DMS114 treated with DMSO at 0.1 percent for 48 hours (cell line): ENCODE measurements around the gene SSBP3.
"Not testable (repeated sequence)": the region's sequence is repeated elsewhere in the genome, so short reads cannot be mapped to it uniquely, and the experiment has no call there.

ENCODE experiments used
- DNase-seq: peaks from one replicate; lab custom pipeline; 2025; ENCODE audit not compliant: unreplicated experiment; lab: John Stamatoyannopoulos, UW

The SSBP3 gene

GRCh38 chr1:54353959-54354358, 52.2 kb downstream of the SSBP3 start:
- DNase-seq = no peak

- no peak for DNase-seq
Observed at GRCh38 chr1:54352755-54353154, 53.4 kb downstream of the SSBP3 start.

DNA sequence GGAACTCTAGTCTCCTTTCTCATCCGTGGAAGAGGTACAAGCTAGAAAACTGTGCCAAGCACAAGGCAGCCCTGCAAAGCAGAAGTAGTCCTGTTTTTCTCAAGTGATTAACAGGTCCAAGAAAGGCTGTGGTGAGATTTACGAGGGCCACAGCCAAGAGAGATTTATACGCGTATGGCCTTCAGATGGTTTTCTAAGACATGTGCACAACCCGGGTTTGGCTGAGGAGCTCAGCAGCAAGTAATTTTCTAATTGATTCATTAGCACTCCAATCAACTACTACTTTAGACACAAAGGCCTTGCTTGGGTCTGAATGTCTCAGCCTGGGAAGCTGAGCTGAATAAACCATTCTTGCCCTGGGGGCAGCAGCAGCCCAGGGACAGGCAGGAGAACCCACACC, 55.8 kb downstream of the SSBP3 start:
- no peak for DNase-seq

- DNase-seq = no peak
Observed at GRCh38 chr1:54348700-54349021, 57.5 kb downstream of the SSBP3 start.

DNA sequence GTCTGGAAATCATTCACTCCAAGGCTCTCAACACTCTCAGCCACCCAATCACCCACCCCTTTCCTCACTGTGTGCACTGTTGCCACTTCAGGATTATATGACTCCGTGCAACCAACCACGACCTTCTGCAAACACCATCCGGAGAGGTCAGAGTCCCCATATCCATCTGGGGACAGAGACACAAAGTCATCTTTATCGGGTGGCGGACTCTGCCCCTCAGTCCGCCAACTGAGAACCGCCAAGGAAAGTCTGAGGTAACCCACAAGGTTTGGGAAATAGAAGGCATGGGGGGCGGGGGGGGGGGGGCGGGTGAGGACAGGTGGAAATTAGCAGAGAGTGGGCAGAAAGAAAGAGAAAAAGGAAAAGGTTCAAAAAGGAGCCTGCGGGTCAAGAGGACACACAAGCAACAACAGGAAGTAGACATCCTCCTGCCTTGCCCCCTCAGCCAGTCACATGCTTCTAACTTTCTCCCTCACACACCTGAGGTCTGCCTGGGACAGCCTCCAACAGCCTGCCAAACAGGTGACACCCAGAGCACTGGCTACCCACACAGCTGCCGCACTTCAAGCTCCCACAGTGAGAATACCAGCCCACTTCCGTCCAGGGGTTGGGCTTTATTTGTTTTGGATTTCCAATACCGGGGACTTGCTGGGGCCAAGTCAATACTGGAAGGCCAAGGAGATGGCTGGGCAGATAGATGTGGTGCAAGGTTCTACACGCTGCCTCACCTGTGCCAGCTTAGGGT, 58.1 kb downstream of the SSBP3 start:
- no peak for DNase-seq

DNA sequence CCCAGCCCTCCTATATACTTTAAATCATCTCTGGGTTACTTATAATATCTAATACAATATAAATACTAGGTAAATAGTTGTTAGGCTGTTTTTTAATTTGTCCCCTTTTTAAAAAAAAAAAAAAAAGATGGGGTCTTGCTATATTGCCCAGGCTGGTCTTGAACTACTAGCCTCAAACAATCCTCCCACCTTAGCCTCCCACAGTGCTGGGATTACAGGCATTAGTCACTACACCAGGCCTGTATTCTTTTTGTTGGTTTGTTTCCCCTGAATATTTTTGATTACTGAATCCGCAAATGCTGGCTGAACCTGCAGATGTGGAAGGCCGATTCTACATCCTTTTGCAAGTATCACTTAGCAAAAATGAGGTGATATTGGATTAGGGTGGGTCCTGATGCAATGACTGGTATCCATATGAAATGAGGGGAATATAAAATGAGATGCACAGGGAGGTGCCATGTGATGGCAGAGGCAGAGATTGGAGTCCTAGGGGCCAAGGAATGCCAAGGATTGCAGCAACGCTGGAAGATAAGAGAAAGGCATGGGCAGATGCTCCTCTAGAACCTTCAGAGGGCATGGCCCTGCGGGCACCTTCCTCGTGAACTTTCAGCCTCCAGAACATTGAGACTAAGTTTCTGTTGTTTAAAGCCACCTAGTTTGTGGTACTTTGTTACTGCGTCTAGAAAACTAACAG, 58.8 kb downstream of the SSBP3 start:
- DNase-seq = no peak

GRCh38 chr1:54345548-54345947, 60.6 kb downstream of the SSBP3 start:
- DNase-seq = not testable (repeated sequence)

DNA sequence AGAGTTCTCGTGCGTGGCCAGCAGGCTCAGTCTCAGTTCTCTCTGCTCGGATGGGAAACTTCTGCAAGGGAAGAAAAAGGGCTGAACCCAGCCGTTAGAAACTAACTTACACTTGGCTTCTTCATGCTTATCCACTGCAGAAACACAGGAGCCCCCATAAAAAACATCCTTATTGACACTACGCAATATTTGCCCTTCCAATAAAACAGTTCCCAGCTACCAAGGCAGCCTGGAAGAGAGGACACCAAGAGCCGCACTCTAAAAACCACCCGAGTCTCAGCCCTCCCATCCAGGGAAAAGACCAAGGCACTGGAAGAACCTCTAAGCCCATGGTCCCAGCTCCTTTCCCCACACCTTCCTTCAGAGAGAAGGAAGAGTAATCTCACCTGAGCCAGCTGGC, 61.1 kb downstream of the SSBP3 start:
- no peak for DNase-seq

- no peak for DNase-seq
Observed at GRCh38 chr1:54342742-54343687, 63.2 kb downstream of the SSBP3 start.

DNA sequence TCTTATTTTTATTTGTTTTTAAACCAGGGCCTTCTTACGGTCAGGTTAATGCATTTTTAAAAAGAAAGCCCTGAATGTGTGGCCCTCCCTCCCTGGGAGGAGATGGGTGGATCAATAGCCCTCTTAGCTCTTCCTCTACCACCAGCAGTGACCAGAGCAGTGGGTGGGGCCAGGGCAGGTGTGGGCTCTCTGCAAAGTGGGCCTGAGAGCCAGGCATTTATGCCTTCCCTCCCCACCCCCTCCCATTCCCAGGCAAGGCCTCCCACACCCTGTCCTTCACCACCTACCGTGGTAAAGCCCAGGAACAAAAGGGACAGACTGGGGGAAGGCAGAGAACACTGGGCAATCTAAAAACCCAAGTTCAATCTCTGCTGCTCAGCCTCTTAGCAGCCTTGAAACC, 63.9 kb downstream of the SSBP3 start:
- no peak for DNase-seq

DNA sequence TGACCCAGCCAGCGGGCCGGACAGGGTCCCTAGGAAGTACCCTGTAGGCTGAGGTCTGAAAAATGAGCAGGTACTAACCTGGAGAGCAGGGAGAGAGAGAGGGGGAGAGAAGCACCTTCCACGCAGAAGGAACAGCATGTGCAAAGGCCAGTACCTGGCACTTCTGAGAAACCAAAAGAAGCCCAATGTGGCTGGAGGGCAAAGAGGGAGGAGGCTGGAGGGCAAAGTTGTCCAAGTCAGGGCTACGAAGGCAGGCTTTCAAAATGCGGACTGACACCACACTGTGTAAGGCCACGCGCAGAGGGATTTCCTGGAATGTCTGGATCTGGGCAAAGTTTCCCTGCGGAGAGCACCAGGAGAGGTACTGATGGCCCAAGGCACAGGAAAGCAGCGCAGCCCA, 64.4 kb downstream of the SSBP3 start:
- no peak for DNase-seq

DNA sequence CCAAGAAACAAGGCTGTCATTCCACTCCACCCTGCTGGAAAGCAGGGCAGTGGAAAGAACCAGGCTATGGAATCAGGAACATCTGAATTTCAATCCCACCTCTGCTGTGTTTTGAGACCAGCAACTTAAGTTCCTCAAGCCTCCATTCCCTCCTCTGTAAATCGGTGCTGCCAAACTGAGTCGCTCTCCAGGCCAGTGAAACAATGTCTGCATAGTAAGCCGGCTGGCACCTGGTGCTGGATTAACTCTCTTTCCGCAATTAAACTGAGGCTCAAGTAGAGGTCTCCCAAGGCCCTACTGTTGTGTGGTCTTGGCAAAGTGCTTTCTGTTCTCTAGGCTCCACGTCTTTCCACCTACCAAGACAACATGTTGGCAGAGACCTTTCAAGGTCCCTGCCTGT, 65.3 kb downstream of the SSBP3 start:
- no peak for DNase-seq

DNA sequence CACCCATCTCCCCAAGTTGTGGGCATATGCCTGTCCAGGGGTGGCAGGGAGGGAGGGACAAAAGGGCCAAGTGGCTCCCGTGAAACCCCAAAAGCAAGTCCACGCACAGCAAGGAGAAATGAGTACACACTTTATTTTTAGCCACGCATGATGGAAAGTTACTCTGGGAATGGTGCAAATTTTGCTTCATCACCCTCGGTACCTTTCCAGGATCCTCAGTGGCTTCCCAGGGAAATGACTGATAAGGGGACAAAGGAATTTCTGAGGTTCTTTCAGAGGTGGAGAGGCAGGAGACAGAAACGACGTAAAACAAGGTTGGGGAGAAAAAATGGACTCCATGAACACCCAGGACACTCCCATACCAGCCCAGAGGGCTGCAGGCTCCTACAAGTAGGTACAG, 65.8 kb downstream of the SSBP3 start:
- no peak for DNase-seq

DNA sequence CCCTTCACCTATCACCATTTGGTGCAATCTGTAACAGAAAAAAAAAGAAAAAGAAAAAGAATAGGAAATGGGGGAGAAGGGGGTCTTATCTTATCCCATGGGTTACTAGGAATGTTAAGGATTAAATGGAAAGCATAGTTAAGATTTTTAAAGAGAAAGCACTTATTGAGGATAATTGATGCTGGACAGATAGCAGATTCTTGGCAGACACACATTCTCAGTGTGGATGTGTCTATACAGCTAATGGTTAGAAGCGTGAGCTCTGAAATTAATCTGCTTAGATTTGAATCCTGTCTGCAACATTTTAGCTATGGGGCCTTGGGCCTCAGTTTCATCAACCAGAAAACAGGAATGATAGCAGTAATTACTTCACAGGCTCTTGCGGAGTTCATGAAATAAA, 67.1 kb downstream of the SSBP3 start:
- no peak for DNase-seq

DNA sequence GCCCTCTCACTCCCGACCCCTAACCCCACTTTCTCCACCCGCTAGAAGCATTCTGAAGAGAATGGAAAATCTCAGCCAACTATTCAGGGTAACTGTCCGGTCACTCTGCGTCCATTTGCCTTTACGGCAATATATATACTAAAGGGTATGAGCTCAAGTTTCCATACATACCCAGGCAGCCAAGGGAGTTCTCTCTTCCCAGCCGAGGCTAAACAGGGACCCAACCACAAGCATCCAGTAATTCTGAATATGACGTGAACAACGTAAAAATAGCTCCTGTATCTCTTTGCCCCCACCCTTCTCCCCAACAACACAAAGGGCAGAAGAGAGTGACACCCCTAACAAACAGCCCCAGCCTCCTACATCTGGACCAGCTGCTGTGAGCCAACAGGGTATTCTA, 67.7 kb downstream of the SSBP3 start:
- no peak for DNase-seq

DNA sequence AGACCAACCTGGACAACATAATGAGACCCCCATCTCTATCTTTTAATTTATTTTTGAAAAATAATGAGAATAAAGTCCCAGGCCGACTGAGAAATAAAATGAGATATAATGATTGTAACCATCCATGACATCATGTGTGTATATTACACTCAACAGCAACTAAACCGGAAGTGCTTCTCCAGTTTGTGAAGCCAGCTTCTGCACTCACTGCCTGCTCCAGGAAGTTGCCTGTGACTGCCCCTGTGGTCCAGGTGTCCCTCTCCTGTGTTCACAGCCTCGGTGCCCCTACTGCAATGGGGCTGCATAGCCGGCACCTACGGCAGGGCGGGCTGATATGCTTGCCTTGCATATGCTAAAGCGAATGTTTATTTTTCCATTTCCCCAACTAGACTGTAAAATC, 68.3 kb downstream of the SSBP3 start:
- no peak for DNase-seq

GRCh38 chr1:54337034-54337433, 69.2 kb downstream of the SSBP3 start:
- no peak for DNase-seq

GRCh38 chr1:54336116-54336515, 70.1 kb downstream of the SSBP3 start:
- no peak for DNase-seq

- DNase-seq = no peak
Observed at GRCh38 chr1:54335755-54336108, 70.5 kb downstream of the SSBP3 start.

DNA sequence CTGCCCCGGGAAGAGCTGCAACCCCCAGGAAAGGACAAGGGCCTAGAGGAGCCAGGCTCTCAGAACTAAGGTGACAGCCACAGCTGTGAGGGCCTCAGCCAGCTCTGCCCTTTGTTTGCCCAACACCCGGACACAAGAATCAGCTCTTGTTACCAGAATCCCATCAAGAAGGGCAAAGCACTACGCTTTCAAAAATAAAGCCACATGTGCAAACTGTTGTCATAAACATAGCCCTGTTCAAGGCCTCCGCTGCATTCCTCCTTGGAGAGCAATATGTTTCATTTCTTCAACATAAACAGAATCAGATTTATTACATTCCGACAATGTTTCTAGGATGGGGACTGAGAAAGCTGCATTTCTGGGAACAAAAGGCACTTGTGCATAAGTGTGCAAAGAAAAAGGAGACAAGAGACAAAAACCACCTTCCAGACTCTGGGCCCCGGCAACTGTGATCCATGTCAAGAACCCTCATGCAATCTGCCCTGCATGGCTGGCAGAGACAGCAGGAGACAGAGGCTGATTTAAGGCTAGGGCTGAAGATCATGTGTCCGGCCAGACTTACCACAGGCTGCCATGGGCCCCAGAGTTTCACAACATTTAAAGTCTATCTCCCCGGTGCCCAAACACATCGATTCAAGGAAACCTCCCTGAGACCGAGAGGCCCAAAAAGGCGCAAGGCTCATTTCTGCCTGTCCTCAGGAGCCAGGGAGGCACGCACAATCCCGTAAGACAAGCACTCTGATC, 71.0 kb downstream of the SSBP3 start:
- no peak for DNase-seq
